HG03066 (cell line): Measurements from ENCODE around the gene GAPDH.
"Not testable (repeated sequence)": the region's sequence is repeated elsewhere in the genome, so short reads cannot be mapped to it uniquely, and the experiment has no call there.

Source experiments
- ATAC-seq: cut with Tn5 transposase; IDR thresholded peaks from one replicate; pipeline ENCODE4 v1.9.1; 2021; ENCODE audit warnings: low read depth; ENCODE audit not compliant: unreplicated experiment

The GAPDH gene

GRCh38 chr12:6558014-6558760 is 23.9 kb downstream of the GAPDH start:
- not testable (repeated sequence) for ATAC-seq

GRCh38 chr12:6559500-6559899 is 25.2 kb downstream of the GAPDH start:
- no peak for ATAC-seq

GRCh38 chr12:6560501-6561205 is 26.3 kb downstream of the GAPDH start:
- no peak for ATAC-seq

GRCh38 chr12:6562881-6563280 is 28.6 kb downstream of the GAPDH start:
- no peak for ATAC-seq

- ATAC-seq = no peak
Measured at GRCh38 chr12:6563448-6564050, 29.2 kb downstream of the GAPDH start.

- ATAC-seq = no peak
Measured at GRCh38 chr12:6567112-6567670, 32.9 kb downstream of the GAPDH start.

GRCh38 chr12:6569312-6569711 is 35.0 kb downstream of the GAPDH start:
- ATAC-seq = no peak

GRCh38 chr12:6569786-6570185 is 35.5 kb downstream of the GAPDH start:
- no peak for ATAC-seq

GRCh38 chr12:6570264-6570887 is 36.1 kb downstream of the GAPDH start:
- ATAC-seq = no peak

- ATAC-seq = no peak
Measured at GRCh38 chr12:6573001-6573400, 38.7 kb downstream of the GAPDH start.

GRCh38 chr12:6574576-6575295 is 40.4 kb downstream of the GAPDH start:
- no peak for ATAC-seq

- no peak for ATAC-seq
Measured at GRCh38 chr12:6575648-6576047, 41.3 kb downstream of the GAPDH start.

GRCh38 chr12:6582196-6582595 is 47.9 kb downstream of the GAPDH start:
- no peak for ATAC-seq

- no peak for ATAC-seq
Measured at GRCh38 chr12:6582959-6583358, 48.6 kb downstream of the GAPDH start.

- no peak for ATAC-seq
Measured at GRCh38 chr12:6584293-6584692, 50.0 kb downstream of the GAPDH start.

GRCh38 chr12:6586569-6586968 is 52.3 kb downstream of the GAPDH start:
- not testable (repeated sequence) for ATAC-seq
